Panc1 (cell line): ENCODE results near the gene MDH1.
"Not testable (repeated sequence)": the region's sequence is repeated elsewhere in the genome, so short reads cannot be mapped to it uniquely, and the experiment has no call there.

Source experiments
- POLR2AphosphoS5 ChIP-seq: IDR thresholded peaks from 2 replicates; pipeline ENCODE4 v1.6.1; 2012; ENCODE audit warnings: mild to moderate bottlenecking, low read depth, low read length, moderate library complexity
- SIN3A ChIP-seq: IDR thresholded peaks from 2 replicates; pipeline ENCODE4 v1.6.1; 2012; ENCODE audit warnings: low read depth, mild to moderate bottlenecking, low read length, moderate library complexity, borderline replicate concordance; ENCODE audit not compliant: insufficient read depth
- TF ChIP-seq, protein P1 (sequence below): fragments of 450-650 bp; IDR thresholded peaks from 2 replicates; pipeline ENCODE4 v1.5.1; 2017; ENCODE audit warnings: mild to moderate bottlenecking

DNA sequence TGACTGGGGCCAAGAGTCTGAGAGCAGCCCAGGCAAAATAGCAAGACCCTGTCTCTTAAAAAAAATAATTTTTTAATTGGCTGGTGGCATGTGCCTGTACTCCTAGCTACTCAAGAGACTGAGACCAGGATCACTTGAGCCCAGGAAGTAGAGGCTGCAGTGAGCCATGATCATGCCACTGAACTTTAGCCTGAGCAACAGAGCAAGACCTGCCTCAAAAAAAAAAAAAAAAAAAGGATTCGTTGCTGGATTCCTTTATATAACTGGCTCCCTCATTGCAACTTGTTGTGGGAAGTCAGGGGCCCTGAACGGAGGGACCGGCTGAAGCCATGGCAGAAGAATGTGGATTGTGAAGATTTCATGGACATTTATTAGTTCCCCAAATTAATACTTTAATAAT is 15.7 kb upstream of the MDH1 start:
- TF ChIP-seq POLR2AphosphoS5, SIN3A: not testable (repeated sequence)
- TF ChIP-seq, protein P1, sequence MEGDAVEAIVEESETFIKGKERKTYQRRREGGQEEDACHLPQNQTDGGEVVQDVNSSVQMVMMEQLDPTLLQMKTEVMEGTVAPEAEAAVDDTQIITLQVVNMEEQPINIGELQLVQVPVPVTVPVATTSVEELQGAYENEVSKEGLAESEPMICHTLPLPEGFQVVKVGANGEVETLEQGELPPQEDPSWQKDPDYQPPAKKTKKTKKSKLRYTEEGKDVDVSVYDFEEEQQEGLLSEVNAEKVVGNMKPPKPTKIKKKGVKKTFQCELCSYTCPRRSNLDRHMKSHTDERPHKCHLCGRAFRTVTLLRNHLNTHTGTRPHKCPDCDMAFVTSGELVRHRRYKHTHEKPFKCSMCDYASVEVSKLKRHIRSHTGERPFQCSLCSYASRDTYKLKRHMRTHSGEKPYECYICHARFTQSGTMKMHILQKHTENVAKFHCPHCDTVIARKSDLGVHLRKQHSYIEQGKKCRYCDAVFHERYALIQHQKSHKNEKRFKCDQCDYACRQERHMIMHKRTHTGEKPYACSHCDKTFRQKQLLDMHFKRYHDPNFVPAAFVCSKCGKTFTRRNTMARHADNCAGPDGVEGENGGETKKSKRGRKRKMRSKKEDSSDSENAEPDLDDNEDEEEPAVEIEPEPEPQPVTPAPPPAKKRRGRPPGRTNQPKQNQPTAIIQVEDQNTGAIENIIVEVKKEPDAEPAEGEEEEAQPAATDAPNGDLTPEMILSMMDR: not testable (repeated sequence)
